Stimulated activated CD4-positive, alpha-beta T cell treated with anti-CD3 and anti-CD28 coated beads, TNF-alpha, amount 100 ng/mL, for 1 hour (primary cell): ENCODE data around the gene ARF1.

Experiments used
- DNase-seq, 3 donors: peaks; one replicate each; pipeline ENCODE4 v3.0.0-alpha.2; 2020; ENCODE audit warnings: low read depth in 3 of 3, low spot score in 1 of 3

Gene ARF1

DNA sequence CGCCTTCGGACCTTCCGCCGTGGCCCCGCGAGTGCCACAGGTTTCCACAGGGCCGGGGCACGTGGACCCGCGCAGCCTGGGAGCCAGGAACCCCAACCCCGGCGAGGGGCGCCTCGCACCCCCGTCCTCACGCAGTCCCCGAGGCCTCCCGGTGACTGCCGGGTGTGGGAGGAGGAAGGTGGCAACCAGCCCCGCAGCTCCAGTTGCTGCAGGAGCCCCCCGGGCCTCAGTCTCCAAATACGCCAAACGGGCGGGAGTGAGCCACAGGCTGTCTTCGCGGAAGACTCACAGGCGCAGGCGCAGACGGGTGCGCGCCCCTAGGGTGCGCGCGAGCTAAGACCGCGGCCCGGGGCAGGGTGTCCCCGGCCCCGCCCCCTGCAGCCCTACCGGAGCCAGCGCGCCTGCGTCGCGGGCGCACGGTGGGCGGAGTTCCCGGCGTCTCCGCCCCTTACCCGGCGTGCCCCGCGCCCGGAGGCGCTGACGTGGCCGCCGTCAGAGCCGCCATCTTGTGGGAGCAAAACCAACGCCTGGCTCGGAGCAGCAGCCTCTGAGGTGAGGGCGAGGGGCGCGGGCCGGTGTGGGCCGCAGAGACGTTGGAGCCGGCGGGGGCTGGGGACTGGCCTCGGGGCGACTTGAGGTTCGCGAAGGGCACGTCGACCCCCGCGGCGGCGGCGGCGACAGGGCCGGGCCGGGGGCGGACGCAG is at the start of gene ARF1:
TSS of gene ARF1 (plus strand) at position 495 of the 704 bp plus-strand sequence. CDS start 14,407 bp downstream, outside the sequence.
- peak; percentile 86 to 96 (median 93) for DNase-seq

DNA sequence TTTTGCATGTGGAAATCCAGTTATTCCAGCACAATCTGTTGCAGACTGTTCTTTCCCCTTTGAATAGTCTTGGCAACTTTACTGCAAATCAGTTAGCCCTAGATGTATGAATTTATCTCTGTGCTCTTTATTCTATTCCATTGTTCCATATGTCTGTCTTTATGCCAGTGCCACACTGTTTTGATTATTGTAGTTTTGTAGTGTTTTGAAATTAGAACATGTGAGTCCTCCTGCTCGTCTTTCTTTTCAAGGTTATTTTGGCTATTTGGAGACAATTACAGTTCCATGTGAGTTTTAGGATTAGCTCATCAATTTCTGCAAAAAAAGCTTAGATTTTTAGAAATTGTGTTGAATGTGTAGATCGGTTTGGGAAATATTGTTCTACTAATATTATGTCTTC is 49.1 kb upstream of the ARF1 start:
- DNase-seq: no peak

DNA sequence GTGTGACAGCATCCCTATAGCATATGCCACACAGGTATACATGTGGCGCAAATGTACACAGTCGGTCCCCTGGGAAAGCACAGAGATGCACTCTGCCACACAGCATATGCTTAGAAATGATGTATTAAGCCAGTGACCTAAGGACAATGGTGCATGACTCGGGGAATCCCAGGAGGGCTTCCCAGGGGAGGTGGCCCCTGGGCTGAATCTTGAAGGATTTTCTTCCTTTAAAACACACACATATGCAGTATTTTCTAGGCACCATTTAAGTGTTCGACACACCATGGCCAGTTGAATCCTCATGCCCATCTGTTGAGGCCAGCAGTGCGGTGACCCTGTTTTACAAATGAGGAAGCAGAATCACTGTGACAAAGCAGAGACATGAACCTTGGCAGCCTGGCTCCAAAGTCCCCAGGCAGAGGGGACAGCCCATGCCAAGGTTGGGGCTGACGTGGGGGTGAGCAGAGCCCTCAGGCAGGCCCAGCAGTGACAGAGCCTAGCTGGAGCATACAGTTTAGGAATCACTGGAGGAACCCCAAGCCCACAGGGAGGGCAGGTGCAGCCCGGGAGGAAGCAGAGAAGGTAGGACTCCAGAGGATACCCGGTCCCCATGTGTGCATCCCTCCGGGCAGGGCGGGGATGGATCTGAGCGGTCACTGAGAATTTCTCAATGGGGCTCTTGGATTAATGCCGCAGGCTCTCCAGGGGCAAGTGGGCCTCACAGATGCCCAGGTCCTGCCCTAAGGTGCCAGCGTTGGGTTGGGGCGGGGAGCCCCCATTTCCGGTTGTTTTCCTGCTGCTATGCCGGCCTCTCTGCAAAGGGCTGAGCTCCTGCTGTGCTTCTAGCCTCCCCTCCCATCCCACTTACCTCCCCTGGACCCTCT is 47.3 kb upstream of the ARF1 start:
- DNase-seq: no peak

DNA sequence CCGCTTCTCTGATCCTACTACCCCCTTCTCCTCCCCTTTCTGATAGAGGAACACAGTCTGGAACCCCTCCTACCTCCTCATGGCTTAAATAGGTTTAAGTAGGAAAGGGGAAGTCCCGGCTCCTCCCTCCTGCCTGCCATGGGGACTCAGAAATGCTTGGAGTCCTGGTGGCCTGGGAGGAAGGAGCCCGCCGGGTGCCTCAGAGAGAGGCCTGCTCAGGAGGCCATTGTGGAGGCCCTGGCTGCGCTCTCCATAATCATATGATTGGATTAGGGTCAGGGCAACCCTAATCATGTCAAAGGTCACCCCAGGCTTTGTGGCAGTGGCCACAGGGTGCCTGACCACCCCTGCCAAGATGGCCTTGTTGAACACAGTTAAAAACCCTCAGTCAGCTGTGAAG is 46.7 kb upstream of the ARF1 start:
- no peak for DNase-seq

DNA sequence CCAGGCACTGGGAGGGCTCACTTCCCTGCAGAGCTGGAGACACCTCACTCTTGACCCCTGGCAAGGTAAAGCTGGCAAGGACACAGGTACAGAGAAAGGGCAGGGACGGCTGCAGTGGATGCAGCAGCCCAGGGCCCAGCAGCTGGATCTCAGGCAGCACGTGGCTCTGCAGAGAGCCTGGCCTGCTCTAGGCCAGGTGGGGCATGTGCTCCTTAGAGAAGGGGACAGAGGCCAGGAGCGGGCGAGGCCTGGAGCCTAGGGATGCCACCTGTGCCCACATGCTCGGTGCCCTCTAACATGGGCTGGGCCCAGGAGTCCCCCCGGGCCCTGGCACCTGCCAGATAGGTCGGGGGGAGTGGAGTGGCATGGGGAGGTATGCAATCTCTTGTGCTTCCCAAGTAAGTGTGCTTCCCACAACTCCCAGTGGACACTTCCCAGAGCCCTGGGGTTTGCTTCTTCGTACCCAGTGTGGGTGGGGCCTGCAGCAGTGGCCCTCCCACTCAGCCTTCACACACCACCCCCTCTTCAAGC is 45.7 kb upstream of the ARF1 start:
- DNase-seq: no peak

DNA sequence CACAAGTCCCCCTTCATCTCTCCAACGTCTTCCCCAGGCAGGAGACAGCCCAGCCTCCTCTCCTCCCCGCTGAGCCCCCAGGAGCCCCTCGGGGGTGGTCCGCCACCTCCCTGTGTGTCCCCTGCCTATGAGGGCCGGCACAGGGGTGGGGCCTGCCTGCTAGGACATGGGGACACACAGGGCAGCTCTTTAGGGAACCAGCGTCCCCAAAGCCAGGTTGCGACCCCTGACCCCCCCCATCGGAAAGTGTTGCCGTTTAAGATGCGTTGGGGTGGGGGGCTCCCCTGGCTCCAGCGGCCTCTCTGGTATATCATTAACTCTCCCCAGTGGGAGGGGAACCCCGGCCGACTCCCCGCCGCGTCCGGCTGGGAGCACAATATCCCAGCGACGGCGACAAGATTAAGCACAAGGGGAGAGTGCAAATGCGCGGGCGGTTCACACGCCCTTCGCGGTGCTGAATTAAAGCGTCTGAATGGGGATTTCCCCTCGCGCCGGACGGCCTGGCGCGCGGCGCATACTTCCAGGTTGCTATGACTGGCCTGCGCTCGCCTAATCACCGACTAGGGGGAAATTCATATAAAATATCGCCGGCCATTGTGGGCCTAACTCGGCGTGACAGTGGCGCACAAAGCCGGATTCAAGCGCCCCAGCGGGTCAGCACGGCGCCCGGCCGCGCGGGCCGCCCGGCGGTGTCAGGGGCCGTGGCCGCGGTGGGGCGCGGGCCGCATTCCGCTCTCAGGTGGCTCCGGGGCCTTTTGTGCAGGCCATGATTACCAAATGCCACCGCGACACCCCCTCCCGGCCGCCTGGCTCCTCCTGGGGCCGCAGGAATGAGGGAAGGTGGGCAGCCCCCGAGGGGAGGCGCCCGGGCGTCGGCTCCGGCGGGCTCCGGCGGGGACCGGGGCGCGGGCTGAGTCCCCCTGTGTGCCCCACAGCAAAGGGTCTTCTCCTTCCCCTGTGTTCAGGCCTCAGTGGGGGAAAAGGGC is 44.8 kb upstream of the ARF1 start:
- no peak for DNase-seq

DNA sequence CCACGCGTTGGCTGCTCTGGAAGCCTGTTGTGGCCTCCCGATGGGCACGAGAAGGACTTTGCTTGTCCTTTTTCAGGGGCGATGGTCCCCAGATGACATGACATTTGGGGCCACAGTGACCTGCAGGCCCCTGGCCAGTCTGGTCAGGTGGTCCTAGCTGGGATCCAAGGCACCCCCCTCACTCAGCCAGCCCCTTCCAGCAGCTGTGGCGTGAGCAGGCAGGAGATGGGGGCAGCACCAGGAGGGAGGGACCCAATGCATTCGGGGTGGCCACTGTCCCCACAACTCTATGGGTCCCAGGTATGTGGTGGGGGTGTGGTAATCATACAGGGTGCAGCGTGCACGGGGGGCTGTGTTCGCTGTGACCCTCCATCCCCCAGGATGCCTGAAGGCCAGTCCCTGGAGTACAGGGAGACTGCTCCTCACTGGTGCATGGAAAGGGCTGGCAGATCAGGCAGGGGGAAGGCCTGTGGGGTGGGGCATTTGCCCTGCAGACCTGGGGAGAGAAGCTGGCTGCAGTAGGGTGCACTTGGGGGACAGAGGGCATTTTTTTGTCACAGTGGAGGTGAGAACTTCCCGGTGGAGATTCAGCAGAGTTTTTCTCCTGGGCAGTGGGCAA is 44.0 kb upstream of the ARF1 start:
- no peak for DNase-seq

DNA sequence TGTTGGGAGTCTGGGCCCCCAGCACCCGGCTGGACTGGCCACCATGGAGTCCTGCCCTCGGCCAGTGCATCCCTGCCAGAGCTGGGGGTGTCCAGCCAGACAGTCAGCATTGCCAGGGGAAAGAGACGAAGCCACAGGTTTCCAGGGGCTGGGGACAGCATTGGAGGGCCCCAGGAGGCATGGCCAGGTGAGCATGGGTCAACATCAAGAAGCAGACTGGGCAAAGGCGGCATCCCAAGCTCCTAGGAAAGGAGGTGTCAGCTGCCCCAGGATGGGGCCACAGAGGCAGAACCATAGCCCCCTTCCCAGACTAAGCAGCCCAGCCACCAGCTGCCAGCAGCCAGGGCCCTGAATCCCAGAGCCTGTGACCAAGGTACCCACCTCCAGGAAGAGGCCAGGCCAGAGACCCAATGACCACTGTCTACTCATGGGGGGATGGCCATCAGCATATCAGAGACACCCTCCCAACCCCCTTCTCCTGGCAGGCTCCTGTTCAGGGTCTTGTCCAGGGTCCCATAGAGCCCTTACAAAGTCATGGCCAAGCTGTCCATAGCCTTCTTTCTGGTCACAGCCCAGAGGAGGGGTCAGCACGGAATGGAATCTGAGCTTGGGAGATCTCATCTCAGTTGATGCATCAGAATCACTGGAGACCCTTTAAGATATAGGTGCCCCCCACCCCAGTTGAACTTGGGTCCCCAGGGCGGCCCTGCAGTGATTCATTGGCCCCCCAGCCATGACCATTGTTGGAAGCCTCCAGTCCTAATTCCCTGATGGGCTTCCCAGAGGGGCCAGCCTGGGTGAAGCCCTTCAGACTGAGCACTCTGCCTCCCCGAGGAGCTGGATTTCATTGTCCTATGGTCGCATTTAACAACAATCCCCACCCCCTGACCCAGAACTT is 43.3 kb upstream of the ARF1 start:
- DNase-seq: no peak

DNA sequence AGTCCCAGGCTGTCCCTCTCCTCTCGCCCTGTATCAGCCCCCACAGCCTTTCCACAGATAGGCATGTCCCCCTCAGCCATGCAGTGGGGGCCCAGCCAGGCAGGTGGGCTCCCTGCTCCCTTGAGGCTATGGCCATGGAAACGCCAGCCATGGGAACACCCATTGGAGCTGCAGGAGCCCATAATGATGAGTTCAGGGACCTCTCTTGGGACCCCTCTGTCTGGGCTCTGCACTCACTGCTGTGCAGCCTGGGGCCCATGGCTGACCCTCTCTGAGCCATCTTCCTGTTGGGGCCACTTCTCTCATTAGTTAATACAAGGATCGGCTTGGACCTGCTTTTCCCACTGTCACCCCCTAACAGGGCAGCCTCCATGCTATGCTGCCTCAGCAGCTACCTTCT is 42.5 kb upstream of the ARF1 start:
- no peak for DNase-seq

DNA sequence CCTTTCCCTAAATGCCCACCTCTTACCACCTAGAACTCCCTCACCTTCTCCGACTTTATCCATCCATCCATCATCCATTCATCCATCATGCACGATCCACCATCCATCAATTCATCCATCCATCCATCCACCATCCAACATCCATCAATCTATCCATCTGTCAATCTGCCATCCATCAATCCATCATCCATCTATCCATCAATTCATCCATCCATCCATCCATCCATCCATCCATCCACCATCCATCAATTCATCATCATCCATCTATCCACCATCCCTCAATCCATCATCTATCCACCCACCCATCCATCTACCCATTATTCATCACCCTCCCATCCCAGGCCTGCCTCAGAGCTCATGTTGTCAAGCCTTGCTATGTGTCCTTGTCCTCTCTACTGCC is 41.2 kb upstream of the ARF1 start:
- no peak for DNase-seq

DNA sequence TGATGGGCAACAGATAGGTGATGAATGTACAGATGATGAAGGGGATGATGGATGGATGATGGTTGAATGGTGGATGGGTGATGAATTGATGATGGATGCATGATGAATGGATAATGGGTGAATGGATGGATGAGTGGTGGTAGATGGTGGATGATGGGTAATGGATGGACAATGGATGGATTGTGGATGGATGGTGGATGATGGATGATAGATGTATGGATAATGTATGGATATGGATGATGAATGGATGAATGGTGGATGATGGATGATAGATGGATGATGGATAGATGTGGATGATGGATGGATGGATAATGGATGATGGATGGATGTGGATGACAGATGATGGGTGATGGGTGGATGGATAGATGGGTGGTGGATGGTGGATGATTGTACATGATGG is 40.0 kb upstream of the ARF1 start:
- no peak for DNase-seq

DNA sequence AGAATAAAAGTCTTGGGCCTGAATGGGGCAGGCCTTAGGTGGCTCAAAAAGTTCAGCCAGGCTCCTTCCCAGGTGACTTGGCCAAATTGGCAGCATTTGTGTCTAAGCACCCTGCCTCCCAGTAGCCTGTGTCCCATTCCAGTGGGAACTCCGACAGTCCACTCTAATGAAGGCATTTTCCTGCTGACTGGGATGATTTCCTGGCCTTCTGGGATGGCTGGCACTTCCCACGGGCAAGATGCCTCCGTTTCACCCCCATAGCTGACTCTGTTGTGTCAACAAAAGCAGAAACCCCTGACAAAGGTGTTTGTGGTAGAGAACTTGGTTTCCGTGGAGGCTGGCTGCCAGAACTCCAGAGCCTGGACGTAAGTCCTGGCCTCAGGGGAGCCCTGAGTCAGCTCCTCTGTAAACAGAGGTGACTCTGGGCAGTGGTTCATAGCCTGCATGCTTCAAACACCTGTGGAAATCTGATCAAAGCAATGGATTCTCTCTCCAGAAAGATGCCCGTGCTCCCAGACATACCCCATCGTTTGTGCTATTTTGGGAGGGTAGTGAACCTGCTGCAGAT is 39.1 kb upstream of the ARF1 start:
- no peak for DNase-seq

DNA sequence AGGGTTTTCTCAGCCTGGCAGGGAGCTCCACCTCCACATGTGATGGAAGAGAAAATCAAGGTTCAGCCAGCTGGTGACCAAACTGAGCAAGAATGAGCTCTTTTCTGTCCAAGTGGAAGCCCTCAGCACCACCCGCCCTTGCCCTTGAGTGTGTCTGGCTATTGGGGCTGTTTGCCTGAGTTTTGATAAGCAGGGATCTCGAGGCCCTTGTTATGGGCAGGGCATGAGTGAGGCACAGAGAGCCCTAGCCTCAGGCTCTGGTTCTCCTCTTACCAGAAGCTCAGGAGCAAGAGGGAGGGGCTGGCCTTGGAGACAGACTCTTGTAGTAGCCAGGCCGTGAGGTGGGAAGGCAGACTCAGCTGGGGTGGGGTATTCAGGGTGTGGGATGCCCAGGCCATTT is 37.5 kb upstream of the ARF1 start:
- no peak for DNase-seq

DNA sequence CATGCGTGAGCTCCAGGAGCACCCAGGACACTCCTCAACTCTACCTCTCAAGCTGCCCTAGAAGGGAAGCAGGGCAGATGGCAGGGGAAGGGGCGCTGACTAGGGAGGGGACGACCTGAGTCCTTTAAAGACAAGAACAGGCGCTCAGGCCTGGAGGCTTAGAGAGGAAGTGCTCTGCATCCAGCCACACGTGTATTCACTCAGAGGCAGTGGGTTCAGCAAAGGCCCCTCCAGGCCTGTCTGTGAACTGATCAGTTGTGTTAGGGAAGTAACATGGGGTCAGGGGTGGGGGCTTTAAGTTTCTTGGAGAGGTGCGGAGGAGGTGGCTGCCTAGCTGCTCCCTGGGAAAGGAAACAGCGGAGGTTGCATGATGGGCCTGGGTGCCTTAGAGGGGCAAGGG is 37.1 kb upstream of the ARF1 start:
- DNase-seq: no peak

DNA sequence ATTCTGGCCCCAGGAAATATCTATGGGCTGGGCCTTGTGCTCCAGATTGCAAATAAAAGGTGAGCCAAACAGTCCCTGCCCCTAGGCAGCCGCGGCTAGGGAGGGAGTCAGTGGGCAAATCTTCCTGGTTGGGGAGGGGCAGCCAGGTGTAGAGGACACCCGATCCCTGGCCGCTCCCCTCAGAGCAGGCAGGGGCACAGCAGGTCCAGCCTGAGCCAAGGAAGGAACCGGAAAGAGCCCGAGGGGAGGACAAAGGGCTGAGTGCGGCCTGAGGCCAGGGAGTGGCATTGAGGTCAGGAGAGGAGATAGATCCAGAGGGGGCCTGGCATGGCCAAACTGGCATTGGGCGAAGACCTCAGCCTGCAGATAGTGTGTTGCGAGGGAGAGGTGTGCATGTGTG is 36.6 kb upstream of the ARF1 start:
- no peak for DNase-seq

DNA sequence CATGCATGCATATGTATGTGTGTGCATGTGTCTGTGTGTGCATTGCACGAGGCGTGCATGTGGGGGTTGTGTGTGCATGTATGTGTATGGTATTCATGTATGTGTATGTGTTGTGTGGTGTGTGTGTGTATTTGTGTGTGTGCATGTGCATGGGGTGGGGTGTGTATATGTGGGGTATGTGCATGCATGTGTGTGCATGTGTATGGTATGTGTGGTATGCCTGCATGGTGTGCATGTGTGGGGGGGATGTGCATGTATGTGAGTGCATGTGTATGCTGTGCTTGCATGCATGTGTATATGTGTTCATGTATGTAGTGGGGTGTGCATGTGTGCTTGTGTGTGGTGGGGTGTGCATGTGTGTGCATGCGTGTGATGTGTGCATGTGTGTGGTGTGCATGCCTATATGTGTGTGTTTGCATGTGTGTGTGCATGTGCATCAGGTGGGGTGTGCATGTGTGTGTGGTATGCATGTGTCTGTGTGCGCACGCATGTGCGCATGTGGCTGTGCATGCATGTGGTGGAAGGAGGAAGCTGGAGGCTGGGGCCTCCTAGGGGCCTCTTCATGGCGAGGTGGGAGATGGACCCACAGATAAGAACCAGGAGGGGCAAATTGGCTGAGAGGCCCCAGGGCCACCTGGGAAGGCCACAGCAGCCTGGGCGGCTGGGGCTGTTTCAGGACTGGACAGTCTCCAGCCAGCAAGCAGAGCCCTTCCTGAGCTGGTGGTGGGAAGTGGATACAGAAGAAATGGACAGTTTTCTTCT is 35.9 kb upstream of the ARF1 start:
- no peak for DNase-seq

DNA sequence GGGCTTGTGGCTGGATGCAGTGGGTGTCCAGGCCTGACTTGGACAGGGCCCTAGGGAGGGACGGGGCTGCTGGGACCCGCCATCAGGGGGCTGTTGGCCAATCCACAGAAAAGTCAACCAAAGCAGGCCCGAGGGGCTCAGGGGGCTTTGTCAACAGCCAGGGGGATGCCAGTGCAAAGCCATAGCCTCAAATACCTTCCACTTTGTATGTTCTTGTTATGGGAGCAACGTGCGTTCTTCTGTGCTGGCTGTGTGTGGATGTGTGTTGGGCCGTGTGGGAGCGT is 35.4 kb upstream of the ARF1 start:
- no peak for DNase-seq

DNA sequence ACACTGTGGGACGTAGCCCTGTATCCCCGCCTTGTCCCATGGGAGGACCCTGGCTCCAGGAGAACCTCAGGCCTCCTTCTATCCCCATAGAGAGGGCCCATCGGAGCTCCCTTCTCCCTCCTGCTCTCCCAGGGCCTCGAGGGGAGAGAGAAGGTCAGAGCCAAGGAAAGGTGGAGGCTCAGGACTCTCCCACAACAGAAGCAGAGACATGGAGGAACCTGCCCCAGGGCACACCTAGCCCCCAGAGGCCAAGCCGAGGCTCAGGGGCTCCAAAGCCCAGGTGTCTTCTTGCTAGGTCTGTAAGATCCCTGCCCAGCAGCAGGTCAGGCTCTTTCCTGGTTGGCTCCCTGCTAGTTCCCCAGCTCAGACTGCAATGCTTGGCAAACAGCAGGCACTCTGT is 34.4 kb upstream of the ARF1 start:
- no peak for DNase-seq
